Right renal cortex interstitium (tissue), 3 donors: ENCODE measurements around the gene PRKAR1B. TPM values are rescaled to one million over a fixed set of nuclear protein-coding genes. Genes with fewer than 3 reads are reported as not detected.

Source experiments
- DNase-seq, 3 donors: peaks; one replicate each; pipeline ENCODE4 v3.0.0-alpha.2; 2013; ENCODE audit warnings: low read depth in 3 of 3, low spot score in 2 of 3
- polyA plus RNA-seq, 3 donors: library from polyadenylated mRNA; unstranded; fragments of 120-200 nt; gene quantifications; one replicate each; pipeline ENCODE4 v1.2.1, GENCODE V29; 2013; ENCODE audit not compliant: insufficient read length in 3 of 3

Gene PRKAR1B
- polyA plus RNA-seq, 3 donors = 34.9 to 40.7 (median 38.4) TPM

- no peak for DNase-seq
Observed at GRCh38 chr7:698515-699475, 28.3 kb downstream of the PRKAR1B start.

GRCh38 chr7:696812-697551, 30.1 kb downstream of the PRKAR1B start:
- no peak for DNase-seq

GRCh38 chr7:696426-696811, 30.7 kb downstream of the PRKAR1B start:
- no peak for DNase-seq

GRCh38 chr7:693280-693679, 33.8 kb downstream of the PRKAR1B start:
- no peak for DNase-seq

- DNase-seq = no peak
Observed at GRCh38 chr7:691361-692045, 35.6 kb downstream of the PRKAR1B start.

GRCh38 chr7:690478-691360, 36.4 kb downstream of the PRKAR1B start:
- DNase-seq = no peak

- DNase-seq = no peak
Observed at GRCh38 chr7:685540-685939, 41.5 kb downstream of the PRKAR1B start.

GRCh38 chr7:684416-684815, 42.7 kb downstream of the PRKAR1B start:
- DNase-seq = no peak

- DNase-seq = no peak
Observed at GRCh38 chr7:683526-684205, 43.4 kb downstream of the PRKAR1B start.

GRCh38 chr7:682810-683209, 44.3 kb downstream of the PRKAR1B start:
- DNase-seq = no peak

- DNase-seq = no peak
Observed at GRCh38 chr7:681551-682307, 45.4 kb downstream of the PRKAR1B start.

GRCh38 chr7:680411-681127, 46.5 kb downstream of the PRKAR1B start:
- DNase-seq = no peak

- DNase-seq = no peak
Observed at GRCh38 chr7:676972-677385, 50.1 kb downstream of the PRKAR1B start.

- DNase-seq = no peak
Observed at GRCh38 chr7:676246-676971, 50.7 kb downstream of the PRKAR1B start.

- DNase-seq = no peak
Observed at GRCh38 chr7:674454-675410, 52.3 kb downstream of the PRKAR1B start.

- no peak for DNase-seq
Observed at GRCh38 chr7:673681-674453, 53.2 kb downstream of the PRKAR1B start.
